ENCODE measurements around the gene CBFA2T3.

Gene CBFA2T3

DNA sequence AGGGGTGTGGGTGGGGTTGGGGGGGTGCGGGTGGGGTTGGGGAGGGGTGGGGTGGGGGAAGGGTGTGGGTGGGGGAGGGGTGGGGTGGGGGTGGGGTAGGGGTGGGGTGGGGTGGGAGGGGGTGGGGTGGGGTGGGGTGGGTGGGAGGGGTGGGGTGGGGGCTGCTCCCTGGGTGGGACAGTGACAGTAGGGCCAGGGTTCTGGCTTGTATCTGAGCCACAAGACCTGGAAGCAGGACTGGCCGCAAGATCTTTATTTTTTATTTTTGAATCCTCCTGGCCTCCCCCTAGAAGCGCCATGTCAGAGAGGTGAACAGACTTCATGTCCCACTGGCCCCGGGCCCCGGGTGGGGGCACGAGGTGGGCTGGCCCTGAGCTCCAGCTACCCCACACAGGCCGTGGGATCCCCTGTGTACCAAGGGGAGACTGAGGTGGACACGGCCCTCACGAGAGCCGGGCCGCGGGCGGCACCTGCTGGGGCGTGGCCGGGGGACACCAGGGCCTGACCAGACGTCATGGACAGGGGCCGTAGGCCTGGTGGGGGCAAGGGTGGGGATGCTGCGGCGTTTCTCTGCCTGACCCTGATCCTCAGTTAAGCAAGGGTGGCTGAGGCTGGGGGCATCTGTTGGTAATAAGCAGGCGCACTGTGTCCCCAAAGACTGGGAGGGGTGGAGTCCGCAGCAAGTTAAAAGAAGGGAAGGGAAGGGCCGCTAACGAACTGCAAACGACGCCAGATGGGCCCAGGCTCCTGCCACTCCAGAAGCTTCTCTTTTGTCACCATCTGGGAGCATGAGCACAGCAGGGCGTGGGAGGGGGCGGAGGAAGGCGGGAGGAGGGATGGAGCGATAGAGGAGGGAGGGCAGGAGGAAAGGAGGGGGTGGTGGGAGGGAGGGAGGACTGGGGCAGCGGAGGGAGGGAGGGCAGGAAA, 88.3 kb downstream of the CBFA2T3 start:
- no peak for DNase-seq (ENCODE audit: low read depth)

DNA sequence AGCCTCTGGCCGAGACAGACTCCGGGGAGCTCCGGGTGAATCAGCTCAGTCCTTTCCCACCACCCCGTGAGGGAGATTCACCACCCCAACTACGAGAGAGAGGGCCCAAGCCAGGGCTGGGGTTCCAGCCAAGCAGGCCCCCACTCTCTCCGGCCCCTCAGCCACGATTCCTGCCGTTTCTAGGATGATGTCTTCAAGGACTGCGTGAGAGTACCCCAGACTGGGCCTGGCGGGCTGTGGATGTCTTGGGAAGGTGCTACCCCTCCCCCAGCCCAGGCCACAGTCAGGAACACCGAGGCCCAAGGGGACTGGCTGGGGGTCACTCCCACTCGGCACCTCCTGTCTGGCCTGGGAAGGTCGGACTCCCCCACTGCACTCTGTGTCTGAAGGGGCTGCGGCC, 89.0 kb downstream of the CBFA2T3 start:
- no peak for DNase-seq (ENCODE audit: low read depth)

DNA sequence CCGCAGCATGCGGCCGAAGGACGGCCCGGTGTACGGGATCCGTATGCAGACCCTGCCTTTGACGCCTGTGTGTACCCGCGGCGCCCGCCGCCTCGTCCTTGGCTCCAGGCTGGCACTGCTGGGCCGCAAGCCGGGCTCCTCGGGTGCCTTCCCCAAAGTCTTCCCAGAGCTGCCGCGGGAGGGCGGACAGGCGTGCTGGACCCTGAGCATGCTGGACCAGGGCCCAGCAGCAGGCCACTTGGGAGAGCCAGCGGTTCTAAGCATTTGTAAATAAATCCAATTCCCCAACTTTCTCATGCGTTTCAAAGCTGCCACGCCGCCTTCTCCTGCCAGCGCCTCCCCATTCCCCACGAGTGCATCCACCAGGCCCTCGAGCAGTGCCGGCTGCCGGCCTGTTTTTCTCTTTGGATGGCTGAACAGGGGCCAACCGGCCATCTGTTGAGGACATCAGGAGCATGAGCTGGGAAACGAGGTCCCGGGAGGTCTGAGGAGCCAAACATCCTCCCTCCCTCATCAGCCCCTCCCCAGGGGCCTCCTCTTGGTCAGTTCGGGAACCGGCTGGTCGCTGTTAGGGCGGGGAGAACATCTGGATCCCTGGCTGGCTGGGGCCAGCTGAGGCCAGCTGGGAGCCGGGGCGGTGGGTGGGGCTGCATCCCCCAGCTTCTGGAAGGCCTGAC, 90.0 kb downstream of the CBFA2T3 start:
- DNase-seq (ENCODE audit: low read depth), result peak; percentile 43

DNA sequence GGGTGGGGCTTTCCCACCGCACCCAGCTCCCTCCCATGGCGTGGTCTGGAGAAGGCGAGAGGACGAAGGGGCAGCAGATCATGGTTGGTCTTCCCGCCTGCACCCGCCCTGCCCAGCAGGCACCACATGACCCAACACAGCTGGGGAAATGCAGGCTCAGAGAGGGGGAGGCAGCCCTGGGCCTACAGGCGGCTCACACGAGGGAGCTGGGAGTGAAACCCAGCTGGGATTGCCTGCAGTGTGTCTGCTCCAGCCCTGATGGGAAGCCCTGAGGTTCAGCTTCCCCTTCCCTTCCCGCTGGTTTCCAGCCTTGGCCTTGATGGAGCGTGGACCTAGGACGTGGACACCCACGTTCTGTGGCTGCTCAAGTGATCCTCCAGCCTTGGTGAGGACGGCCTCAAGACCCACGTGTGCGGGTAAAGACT, 90.6 kb downstream of the CBFA2T3 start:
- DNase-seq (ENCODE audit: low read depth), result no peak

DNA sequence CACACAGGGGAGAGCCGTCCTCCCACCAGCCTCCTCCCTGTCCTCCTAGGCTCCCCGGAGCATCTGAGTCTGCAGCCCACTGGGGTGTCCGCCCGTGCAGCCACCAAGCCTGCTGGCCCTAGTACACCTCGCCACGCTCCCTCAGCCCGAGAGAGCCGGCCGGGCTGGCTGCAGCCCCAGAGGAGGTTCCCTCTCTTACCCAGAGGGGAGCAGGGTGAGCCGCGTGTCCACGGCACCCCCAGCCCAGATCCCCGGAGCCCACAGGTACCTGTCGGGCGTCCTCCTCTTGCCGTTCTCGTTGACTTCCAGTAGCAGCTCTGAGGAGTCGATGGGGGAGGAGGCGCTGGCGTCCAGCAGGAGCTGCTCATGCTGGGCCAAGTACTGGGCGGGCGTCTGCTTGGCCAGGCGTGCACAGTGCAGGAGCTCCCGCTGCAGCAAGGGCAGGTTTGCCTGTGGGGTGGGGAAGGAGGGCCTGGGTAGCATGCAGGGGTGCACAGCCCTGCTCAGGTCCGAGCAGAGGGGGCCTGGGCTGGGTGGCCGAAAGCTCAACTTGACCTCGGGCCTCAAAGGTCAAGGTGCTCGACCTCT, 91.2 kb downstream of the CBFA2T3 start:
- no peak for DNase-seq (ENCODE audit: low read depth)

DNA sequence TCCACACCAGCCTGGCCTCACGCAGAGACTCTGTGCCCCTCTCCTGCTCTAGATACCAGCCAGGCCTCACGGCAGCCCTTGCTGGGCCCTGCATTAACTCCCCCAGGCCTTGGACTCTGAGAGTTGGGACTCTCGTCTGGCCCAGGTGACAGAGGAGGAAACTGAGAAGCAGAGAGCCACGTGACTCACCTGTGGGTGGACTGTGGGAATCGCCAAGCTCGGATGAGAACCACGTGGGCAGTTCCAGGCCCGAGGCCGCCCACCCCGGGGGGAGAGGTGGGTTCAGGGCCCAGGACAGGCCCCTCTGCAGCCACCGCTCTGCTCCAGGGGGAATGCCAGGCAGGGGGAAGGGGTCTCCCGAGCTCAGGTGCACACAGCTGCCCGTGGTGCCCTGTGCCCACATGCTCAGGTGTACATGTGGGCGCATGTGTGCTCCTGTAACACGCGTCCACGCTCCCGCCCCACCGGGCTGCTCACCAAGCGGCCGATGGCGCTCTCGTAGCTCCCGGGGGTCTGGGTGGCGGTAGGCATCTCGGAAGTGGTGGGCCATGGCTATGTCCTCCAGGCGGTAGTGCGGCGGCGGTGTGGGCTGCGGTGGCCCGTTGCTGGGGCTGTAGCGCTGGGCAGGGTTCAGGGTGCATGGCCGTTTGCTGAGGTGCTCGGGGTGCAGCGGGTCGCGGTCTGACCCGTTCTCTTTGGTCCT, 92.3 kb downstream of the CBFA2T3 start:
- DNase-seq (ENCODE audit: low read depth), result no peak

DNA sequence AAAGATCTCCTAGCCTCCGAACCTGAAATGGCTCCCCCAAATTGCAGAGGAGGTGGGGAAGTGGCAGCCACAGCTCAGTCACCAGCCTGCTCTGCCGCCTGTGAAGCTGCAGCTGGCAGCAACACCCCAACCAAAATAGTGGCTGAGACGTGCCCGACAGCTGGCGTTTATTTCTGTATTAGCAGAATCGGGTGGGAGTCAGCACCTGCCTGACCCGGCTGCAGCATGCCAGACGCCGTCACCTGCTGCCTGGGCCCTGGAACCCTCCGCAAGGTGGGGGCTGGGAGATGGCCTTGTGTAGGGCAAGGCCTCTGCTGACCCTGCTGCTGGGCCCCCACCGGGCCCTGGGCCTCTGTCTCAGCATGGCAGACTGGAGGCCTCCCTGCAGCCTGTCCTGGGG, 93.1 kb downstream of the CBFA2T3 start:
- DNase-seq (ENCODE audit: low read depth), result no peak

DNA sequence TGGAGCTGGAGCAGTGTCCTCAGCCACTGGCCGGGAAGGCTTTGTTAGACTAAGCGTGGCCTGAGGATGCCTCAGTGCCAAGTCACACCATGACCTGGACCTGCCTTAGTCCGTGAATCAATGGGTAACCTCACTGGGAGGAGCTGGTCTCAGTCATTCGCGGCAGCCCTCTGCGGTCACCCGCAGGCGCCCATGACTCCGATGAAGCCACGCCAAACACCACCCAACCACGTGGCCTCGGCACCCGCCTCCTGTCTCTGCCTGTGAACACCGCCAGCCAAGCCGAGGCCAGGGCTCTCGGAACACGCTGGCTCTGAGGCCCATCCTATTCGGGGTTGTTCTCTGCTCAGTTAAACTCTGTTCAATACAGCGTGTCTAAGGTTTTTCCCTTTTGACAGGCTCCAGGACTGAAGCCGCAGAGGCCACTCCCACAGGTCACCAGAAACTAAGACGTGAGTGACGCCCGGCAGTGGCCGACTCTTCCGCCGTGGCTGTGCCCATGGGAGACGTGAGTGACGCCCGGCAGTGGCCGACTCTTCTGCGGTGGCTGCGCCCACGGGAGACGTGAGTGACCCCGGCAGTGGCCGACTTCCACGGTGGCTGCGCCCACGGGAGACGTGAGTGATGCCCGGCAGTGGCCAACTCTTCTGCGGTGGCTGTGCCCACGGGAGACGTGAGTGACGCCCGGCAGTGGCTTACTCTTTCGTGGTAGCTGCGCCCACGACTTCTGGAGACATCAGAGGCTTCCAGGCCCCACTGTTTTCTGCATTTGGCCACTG, 93.7 kb downstream of the CBFA2T3 start:
- no peak for DNase-seq (ENCODE audit: low read depth)

DNA sequence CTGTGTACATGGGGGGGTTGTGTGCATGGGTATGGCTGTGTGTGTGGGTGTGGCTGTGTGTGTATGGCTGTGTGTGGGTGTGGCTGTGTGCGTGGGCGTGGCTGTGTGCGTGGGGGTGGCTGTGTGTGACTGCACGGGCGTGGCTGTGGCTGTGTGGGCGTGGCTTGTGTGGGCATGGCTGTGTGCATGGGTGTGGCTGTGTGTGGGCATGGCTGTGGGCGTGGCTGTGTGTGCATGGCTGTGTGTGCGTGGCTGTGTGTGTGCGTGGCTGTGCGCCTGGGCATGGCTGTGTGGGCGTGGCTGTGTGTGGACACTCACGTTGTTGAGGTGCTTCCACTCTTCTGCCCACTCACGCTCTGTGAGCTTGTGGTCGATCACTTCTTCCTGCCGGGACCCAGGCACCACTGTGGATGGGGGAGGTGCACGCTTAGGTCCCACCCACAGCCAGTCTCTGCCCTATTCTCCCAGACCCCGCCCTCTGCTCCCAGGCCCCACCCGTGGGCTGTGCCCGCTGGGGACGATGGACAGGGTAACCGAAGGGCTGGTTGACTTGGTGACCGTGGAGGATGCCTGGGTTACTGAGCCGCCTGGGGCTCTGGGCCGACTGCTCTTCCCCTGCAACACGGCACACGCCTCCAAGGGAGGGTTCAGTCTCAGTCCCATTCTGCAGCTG, 94.5 kb downstream of the CBFA2T3 start:
- no peak for DNase-seq (ENCODE audit: low read depth)

DNA sequence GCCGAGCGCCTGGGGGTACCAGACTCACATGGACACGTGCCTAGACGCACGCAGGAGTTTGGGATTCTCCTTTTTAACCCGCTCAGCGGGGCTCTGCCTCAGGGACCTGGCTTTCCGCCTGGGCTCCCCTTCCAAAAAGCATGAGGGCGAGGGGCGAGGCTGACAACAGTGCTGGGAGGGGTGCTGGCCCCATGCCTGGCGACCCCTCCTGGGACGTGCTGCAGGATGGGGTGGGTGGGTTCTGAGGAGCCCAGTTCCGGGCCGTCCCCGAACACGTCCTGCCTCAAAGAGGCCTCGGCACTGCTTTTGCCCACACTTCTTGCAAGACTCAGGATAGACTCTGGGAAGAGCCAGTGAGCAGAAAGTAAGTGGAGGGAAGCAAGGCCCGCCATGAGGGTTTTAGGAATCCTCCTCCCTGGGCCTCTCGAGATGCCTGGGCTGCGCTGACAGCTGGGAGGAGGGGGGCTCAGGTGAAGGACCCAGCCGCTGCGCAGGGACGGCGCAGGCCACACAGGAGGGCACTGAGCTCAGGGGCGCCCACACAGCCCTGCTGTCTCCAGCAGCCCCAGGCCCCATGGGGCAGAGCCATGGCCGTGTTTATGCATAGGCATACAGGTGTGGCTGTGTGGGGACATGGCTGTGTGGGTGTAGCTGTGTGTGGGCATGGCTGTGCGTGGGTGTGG, 95.2 kb downstream of the CBFA2T3 start:
- no peak for DNase-seq (ENCODE audit: low read depth)

DNA sequence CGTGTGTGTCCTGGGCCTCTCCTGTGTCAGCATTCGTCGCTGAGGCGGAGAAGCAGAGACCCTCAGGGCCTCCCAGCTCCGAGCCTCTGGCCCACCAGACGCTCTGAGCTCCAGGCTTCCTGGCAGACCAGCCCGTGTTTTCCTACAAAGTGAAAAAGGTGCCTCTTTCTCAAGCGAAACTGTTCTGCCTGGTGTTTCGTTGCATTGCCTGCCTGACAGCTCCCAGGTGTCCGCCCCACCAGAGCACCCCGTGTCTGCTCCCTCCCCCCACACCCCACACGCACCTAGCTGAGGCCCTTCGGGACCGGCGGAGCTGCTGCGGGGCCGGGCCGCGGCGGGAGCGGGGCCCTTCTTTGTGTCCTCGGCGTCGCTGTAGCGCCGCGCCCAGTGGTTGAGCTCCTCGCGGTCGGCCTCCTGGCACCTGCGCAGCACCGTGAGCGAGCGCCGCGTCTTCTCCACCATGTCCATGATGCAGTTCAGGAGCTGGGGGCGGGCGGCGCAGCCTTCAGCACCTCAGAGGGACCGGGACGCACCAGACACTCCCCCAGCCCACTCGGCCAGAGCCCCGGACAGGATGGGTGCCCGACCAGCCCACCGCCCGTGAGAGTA, 95.9 kb downstream of the CBFA2T3 start:
- no peak for DNase-seq (ENCODE audit: low read depth)

DNA sequence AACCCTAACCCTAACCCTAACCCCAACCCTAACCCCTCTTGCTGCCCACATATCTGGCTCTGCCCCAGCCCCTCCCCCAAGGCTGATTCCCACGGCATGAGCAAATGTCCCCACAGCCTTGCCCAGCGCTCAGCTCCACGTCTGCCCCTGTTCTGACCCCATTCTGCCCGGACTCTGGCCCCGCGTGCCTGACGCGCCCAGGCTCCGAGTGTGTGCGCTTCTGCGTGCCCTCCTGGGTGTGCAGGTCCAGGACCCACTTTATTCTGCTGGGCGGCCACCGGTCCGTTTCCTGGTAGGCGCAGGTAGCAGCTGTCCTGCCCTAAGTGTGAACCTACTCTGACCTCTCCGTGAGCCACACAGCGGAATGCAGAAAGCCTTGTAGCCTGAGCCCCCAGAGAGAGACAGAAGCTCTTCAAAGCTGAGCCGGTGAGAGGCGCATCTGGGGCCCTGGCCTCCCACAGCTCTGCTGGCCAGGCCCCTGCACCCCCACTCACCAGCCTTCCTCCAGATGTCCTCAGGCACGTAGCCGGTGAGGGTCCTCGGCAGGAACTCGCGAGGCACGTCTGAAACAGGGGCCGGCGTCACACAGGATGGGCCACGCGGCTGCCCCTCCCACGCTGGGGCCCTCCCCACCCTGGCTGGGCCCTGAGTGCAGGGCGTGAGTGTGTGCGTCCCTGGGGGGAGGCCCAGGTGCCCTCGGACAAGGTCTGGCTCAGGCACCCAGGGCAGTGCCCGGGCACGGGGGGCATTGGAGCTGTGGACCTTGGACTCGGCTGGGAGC, 96.6 kb downstream of the CBFA2T3 start:
- DNase-seq (ENCODE audit: low read depth), result no peak

DNA sequence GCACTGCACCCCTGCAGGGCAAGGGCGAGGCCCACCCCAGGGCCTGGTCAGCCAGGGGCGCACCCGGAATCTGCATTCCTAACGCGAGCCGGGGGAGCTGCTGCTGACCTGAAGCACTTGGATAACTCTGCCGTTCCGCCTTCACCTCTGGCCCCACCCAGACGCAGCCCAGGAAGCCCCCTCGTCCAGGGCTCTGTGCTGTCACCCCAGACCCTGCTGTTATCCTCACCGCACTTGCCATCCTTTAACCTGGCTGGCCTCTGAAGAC, 97.3 kb downstream of the CBFA2T3 start:
- DNase-seq (ENCODE audit: low read depth), result no peak

DNA sequence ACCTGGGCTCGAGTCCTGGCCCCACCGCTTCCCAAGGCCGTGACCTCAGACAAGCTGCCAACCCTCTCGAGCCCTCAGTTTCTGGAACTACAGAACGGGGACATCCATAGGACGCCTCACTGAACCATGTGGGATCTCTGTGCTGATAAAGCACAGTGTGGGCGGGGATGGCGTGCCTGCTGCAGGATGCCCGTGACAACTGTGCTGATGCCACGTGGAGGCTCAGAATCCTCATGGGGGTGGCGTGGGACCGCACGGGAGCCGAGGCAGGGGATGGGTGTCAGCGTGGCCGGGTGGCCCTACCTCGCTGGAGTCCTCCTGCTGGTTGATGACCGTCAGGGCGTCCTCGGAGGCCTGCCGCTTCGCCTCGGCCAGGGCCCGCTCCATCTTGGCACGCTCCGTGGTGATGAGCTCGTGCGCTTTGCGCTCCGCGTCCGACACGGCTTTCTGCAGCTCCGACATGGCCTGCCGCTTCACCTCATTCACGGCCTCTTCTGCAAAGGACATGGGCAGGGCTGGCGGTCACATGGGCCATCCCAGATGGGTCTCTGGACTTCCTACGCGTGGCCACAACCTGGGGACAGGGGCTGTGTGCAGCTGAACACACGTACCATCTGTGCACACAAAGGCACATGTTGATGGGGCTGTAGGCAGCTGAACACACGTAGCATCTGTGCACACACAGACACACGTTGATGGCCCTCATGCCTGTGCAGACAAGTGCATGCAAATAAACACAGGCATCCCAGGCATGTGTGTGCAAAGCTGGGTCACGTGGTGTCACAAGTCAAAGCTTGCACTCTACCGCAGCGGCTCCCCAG, 97.8 kb downstream of the CBFA2T3 start:
- DNase-seq (ENCODE audit: low read depth), result no peak

DNA sequence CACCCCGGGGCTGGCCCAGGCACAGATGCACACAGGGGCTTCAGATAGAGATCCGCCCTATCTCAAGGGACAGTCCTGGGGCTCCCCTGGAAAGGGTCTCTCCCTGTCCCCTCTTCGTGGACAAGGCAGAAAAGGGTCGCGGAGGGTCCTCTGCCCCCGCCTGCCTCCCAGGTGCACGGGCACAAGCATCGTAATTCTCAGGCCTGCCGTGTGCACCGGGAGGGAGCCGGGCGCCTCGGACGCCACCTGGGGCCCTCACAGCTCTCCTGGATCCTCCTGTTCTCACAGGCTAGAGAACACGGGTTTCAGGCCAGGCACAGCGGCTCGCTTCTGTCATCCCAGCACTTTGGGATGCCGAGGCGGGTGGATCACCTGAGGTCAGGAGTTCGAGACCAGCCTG, 98.7 kb downstream of the CBFA2T3 start:
- DNase-seq (ENCODE audit: low read depth), result no peak

DNA sequence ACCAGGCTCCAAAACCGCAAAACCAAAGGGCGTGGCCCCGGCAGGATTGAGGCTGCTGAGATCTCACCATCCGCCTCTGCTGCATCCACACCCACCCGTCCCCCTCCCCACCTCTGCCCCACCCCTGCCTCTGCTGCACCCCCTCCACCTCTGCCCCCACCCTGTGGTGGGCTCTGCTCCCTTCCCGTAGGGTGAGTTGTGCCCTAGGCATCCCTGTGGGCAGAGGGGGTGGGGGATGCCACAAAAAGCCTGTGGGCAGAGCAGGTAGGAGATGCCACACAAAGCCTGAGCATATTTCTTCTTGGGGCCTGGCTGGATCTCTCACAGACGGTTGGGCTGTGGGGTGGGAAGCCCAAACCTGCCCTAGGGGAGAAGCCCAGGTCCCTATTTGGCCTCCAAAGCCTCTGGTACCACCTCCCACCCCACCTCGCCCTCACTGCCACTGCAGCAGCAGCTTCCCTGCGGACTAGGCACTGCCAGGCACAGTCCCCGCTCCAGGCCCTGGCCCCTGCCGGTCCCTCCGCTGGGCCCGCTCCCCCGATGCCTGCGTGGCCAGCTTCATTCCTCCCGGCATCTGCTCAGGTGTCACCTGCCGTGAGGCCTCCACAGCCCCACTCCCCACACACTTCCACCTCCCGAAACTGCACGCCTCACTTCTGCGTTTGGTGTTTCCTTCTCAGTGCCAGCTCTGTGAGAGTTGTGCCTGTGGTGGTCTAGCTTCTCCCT, 99.3 kb downstream of the CBFA2T3 start:
- no peak for DNase-seq (ENCODE audit: low read depth)

DNA sequence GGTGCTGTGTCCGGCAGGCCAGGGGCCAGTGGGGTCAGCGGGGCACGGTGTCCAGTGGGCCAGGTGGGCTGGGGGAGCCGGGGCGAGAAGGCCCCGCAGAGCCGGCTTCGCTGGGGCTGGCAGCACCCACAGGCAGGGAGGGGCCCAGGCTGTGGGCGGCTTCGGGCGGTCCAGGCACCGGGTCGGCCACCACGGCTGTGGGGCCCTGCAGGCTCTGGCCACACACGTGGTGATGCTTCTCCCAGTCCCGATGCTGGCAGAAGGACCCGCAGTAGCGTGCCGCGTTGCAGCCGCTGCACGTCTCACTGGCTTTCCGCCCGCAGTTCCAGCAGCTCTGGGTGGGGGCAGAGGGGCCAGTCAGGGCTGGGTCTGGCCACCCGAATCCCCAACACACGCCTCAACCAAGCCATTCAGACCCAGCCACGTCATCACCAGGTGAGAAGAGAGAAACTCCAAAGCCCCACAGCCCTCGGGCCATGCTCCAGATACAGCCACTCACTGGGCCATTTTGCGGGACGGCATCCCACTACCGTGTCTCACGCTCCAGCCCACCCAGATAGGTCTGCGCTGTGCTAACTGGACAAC, 100.0 kb downstream of the CBFA2T3 start:
- no peak for DNase-seq (ENCODE audit: low read depth)
